GM12873 (cell line): ENCODE measurements around the gene RRP8.

Experiments
- CTCF ChIP-seq: IDR thresholded peaks from 2 replicates; pipeline ENCODE4 v1.5.1; 2012; ENCODE audit warnings: low read depth, mild to moderate bottlenecking, moderate library complexity, low read length, control low read depth; ENCODE audit not compliant: insufficient read depth; ENCODE audit errors: missing control alignments

The RRP8 gene

DNA sequence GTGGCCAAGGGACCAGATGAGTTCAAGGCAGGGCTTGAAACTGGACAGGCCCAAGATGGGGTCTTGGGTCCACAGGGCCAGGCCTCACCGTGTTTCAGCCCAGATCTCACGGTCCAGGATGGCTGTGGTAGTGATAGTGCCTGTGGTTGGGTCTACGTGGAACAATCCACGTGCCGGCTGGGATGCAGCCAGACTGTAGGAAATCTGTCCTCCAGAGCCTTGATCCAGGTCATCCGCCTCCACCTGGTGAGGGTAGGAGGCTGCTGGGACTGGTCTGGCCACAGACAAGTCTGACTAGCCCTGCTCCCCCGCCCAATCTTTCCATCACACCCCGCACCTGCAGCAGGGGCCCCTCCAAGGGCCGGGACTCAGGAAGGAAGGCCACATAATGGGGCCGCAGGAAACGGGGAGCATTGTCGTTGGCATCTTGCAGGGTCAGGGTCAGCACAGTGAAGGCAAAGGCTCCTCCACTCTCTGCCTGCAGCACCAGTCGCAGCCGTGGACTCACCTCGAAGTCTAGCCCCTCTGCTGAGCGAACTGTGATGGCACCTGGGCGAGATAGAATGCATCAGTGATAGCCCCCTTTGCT is 22.5 kb upstream of the RRP8 start:
- TF ChIP-seq CTCF, result no peak

DNA sequence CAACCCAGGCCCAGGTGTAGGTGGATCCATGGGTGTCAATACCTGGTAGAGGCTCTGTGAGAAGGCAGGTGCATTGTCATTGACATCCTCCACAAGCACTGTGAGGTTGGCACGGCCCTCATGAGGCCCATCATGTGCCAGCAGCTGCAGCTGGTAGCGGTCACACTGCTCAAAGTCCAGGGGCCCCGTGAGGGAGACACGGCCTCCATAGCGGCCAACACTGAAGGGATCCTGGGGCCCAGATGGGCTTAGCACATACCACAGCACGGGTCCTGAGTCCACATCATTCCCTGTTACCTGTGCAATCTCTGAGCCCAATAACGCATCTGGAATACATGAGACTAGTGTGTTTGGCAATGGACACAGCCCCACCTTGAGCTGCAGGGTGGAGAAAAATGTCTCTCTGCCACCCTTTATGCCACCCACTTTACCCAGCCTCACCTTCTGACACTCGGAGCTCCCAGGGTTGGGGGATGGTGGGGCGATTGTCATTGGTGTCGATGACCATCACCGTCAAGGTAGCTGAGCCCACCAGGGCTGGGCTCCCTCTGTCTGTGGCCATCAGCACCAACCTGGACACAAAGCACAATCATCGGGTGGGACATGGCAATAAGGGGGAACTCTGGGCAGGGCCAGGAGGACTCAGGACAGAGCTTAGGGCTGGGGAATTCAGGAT is 21.9 kb upstream of the RRP8 start:
- TF ChIP-seq CTCF, result no peak

GRCh38 chr11:6623391-6624363 is 20.3 kb upstream of the RRP8 start:
- TF ChIP-seq CTCF, result no peak

- no peak for TF ChIP-seq CTCF
Observed at GRCh38 chr11:6622261-6623171, 19.1 kb upstream of the RRP8 start.

- TF ChIP-seq CTCF, result no peak
Observed at GRCh38 chr11:6621711-6622211, 18.3 kb upstream of the RRP8 start.

DNA sequence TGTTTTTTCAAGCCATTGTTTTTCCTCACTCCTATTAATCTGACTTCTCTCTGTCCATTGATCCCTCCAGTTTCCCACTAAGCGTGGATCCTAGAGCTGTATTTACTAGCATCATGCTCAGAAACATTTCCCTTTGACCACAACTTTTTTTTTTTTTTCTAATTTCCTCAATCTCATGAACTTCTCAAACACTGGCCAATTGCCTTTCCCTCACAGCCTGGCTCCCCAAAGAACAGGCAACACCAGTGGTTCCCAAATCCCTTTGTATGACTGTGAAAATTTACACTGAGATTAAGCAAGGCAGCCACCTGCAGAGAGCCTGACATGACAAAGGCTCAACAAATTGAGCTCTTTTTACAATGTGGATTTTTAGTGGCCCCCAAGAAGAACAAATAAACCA is 17.2 kb upstream of the RRP8 start:
- no peak for TF ChIP-seq CTCF
